Stimulated activated naive CD4-positive, alpha-beta T cell treated with Interleukin-2 at 50 U/mL for 16 hours (primary cell): ENCODE data around the gene GYPE.
A peak's percentile ranks its signal among the peaks of the same experiment; 100 is the strongest.
"Not testable (repeated sequence)": the region's sequence is repeated elsewhere in the genome, so short reads cannot be mapped to it uniquely, and the experiment has no call there.

Experiments
- DNase-seq: peaks from one replicate; lab custom pipeline; 2025; lab: John Stamatoyannopoulos, UW

Gene GYPE

DNA sequence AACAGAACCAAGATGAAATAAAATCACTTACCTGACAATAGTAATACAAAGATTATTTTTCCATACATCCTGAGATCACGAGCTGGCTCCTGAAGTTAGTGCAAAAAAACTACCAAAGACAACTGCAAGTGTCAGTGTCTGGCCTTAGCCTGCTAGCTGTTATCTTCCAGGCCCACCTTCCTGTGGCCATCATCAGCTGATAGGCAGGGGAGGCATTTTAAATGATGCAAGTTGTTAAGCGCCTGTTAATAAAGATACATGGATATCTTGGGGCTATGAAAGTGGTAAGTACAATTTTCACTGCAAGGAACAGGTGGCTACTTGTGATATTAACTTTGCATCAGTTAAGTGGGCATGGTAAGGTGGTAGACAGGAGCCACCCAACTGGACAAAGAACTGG is at the start of gene GYPE:
Gene GYPE, minus strand, starts transcription at position 120 of the 400 bp plus-strand sequence. Its CDS starts 52 bp downstream, at position 68.
- DNase-seq, result not testable (repeated sequence)

GRCh38 chr4:143951458-143951972 is 46.2 kb upstream of the GYPE start:
- DNase-seq, result not testable (repeated sequence)

GRCh38 chr4:143950967-143951366 is 45.6 kb upstream of the GYPE start:
- DNase-seq, result not testable (repeated sequence)

GRCh38 chr4:143950185-143950584 is 44.8 kb upstream of the GYPE start:
- not testable (repeated sequence) for DNase-seq

DNA sequence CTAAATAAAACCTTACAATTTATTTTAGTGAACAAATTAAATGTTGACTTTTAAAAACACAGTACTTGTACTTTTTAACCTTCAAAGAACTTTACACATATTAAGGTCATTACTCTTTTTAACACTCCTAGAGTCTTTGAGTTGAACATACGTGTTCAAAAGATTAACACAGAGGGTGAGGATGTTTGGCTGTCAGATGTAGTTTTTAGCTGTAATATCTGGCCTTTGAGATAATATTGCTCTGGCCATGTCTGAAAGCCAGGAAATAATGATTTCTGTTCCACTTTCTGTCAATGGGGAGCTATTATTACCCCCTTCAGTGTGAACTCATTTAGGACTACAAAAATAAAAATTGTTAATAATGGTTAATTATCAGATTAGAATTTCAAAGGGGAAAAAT is 42.1 kb upstream of the GYPE start:
- DNase-seq, result not testable (repeated sequence)

DNA sequence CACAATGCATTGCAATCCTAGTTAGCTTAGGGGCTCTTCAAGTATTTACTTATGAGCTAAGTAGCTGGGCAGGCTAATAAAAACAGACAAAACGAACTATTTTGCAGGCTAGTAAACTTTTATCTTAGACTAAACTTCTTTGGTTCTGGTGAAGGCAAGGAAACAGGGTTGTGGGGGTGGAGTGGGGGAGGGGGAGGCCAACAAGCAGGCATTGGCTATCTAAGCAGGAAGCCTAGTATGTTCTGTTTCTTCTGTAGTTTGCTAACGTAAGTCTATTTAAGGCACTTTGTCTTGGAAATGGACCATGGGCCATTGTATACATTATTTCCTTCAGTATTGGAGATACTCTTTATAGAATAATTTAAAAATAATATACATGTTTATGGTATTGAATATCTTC is 35.3 kb upstream of the GYPE start:
- DNase-seq, result not testable (repeated sequence)

DNA sequence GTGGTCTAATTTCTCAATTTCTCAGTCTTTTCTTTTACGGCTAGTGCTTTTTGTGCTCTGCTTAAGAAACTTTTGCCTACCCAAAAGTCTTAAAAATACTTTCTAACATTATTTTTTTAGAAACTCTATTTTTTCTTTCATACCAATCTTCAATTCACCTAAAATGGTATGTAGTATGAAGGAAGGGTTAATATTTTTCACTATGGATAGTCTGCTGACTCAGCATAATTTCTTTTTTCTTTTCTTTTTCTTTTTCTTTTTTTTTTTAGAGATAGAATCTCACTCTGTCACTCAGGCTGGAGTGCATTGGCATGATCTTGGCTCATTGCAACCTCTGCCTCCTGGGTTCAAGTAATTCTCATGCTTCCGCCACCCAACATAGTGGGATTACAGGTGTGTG is 34.2 kb upstream of the GYPE start:
- DNase-seq, result no peak

DNA sequence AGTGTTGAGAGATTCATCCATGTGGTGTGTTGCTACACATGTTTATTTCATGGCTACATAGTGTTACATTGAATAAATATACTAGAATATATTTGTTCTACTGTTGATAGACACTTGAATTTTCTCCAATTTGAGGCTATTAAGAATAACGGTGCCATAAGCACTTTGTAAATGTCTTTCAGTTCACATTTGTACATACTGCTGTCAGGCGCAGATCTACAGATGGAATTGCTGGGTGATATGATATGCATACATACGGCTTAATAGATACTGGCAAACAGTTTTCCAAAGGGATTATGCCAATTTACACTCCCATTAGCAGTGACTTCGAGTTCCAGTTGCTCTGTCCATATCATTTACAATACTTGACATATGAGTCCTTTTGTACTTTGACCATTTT is 33.5 kb upstream of the GYPE start:
- DNase-seq, result not testable (repeated sequence)

DNA sequence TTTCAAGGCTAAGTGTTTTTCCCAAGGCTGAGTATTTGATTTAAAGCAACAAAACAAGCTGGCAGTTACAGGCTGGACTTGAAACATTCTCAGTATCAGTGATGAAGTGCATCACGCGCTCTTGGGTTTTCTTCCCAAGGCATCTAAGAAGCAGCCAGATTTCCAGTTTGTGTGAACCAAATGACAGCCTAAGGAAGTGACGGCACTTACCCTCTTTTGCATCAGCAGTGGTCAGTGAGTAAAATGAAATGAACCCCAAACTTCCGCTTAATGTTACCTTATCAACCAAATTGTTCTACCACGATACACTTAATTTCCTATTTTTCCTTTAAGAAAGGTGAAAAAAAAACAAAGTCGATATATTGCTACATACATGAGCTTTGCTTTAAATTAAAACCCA is 15.8 kb upstream of the GYPE start:
- no peak for DNase-seq

DNA sequence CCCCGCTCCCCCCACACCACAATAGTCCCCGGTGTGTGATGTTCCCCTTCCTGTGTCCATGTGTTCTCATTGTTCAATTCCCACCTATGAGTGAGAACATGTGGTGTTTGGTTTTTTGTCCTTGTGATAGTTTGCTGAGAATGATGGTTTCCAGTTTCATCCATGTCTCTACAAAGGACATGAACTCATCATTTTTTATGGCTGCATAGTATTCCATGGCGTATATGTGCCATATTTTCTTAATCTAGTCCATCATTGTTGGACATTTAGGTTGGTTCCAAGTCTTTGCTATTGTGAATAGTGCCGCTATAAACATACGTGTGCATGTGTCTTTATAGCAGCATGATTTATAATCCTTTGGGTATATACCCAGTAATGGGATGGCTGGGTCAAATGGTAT is 11.1 kb upstream of the GYPE start:
- DNase-seq, result not testable (repeated sequence)

- DNase-seq, result not testable (repeated sequence)
Measured at GRCh38 chr4:143912478-143912877, 7.1 kb upstream of the GYPE start.

GRCh38 chr4:143911528-143912417 is 6.4 kb upstream of the GYPE start:
- DNase-seq, result peak; percentile 1

GRCh38 chr4:143910906-143911305 is 5.5 kb upstream of the GYPE start:
- not testable (repeated sequence) for DNase-seq

GRCh38 chr4:143907811-143908210 is 2.5 kb upstream of the GYPE start:
- not testable (repeated sequence) for DNase-seq

DNA sequence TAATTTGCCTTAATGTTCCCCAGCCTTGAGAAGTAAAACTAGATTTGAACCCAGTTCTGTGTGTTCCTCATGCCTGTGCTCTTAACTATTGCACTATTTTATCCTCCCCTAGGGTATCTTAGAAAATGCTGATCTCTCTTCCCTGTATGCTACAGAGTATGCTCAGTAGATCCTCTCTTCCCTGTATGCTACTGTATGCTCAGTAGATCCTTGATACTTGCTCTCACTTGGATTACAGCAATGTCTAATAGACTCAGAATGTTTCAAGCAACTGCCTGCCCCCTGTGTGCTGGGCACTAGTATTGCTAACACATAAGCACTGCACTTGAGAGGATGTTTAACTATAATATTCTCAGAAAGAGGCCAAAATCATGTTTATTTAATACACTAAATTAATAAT is 928 bp downstream of the GYPE start:
- not testable (repeated sequence) for DNase-seq

- not testable (repeated sequence) for DNase-seq
Measured at GRCh38 chr4:143890323-143890722, 15.0 kb downstream of the GYPE start.

- not testable (repeated sequence) for DNase-seq
Measured at GRCh38 chr4:143888189-143888588, 17.2 kb downstream of the GYPE start.

- DNase-seq, result not testable (repeated sequence)
Measured at GRCh38 chr4:143884965-143885364, 20.4 kb downstream of the GYPE start.

DNA sequence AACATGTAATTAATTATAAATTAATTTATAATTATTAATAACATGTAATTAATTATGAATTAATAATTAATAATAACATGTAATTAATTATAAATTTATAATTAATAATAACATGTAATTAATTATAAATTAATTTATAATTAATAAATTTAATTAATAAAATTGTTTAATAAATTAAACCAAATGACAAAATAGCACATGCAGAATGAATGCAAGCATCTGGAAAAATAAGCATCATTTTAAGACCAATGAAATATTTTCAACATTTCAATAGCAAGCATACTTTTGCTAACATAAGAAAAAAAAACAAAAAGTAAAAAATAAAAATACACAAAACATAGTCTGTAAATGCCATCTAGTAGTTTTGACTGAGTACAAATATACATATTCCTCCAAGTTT is 21.8 kb downstream of the GYPE start:
- no peak for DNase-seq

DNA sequence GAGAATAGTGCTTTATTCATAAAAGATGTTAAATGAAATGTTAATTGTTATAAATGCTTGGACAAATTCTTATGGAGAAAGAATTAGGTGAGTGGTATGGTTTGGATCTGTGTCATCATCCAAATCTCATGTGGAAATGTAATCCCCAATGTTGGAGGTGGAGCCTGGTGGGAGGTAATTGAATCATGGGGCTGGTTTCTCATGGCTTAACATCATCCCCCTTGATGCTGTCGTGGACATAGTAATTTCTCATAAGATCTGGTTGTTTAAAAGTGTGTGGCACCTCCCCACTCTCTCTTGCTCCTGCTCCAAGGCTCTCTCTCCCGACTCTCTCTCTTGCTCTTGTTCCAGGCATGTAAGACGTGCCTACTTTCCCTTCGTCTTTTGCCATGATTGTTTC is 22.5 kb downstream of the GYPE start:
- no peak for DNase-seq

DNA sequence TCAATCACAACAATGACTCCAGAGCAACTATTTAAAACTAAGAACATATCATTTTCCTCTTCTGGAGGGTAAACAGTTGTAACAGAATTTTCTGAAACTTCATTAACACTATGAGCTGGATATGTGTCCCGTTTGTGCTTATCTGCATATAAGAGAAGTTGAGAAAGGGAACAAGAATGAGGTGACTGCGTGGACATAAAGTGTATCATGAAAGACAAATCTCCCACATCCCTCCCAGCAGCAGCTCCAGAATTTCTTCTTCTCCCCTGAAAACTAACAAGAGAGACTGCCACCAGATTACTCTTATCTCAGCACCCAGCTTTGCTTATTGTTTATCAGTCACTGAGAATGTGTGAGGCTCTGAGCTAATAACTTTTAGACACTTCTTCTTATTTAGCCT is 25.8 kb downstream of the GYPE start:
- DNase-seq, result not testable (repeated sequence)

DNA sequence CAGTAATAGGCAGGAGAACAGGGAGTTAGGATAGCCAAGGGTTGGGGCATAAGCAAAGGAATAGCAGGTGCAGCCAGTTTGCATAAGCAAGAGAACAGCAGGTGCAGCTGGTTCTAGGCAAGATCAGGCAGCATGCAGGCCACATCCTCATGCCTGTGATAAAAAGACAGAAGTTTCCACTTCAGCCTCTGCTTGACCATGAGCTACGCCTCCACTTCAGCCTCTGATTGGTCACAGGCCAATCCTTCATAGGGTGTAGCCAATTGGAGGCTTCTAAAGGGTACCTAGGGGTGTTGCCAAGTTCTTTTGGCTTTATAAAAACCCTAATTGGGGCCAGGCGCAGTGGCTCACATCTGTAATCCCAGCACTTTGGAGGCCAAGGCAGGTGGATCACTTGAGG is 30.0 kb downstream of the GYPE start:
- not testable (repeated sequence) for DNase-seq

- DNase-seq, result not testable (repeated sequence)
Measured at GRCh38 chr4:143870523-143871268, 34.7 kb downstream of the GYPE start.
